ENCODE measurements around the gene HOXD4.

Gene HOXD4

GRCh38 chr2:176158186-176158591 is 6.8 kb downstream of the HOXD4 start:
- Histone ChIP-seq H3K9me3 (ENCODE audit: control insufficient read depth, low read depth, low read length) (peaks cover 3% of the 10 kb centered on the region), H3K27me3 (ENCODE audit: control insufficient read depth, insufficient read depth, low read length) (peaks cover 100% of the 10 kb centered on the region), H3K27ac (ENCODE audit: low read length) (no peak overlapping the region), H3K4me3 (ENCODE audit: low read length) (no peak overlapping the region), H3K36me3 (ENCODE audit: control insufficient read depth, low read depth, low read length) (no peaks in the 10 kb centered on the region), H3K9ac (ENCODE audit: low read length) (no peak overlapping the region), H3K4me1 (ENCODE audit: control insufficient read depth, low read depth, low read length) (peaks cover 7% of the 10 kb centered on the region)

GRCh38 chr2:176158855-176159662 is 7.7 kb downstream of the HOXD4 start:
- Histone ChIP-seq H3K27ac (ENCODE audit: low read length) (no peak overlapping the region), H3K9ac (ENCODE audit: low read length) (no peak overlapping the region), H3K9me3 (ENCODE audit: control insufficient read depth, low read depth, low read length) (peaks cover 3% of the 10 kb centered on the region), H3K4me1 (ENCODE audit: control insufficient read depth, low read depth, low read length) (peaks cover 7% of the 10 kb centered on the region), H3K36me3 (ENCODE audit: control insufficient read depth, low read depth, low read length) (no peaks in the 10 kb centered on the region), H3K27me3 (ENCODE audit: control insufficient read depth, insufficient read depth, low read length) (peaks cover 100% of the 10 kb centered on the region), H3K4me3 (ENCODE audit: low read length) (no peak overlapping the region)

GRCh38 chr2:176159663-176160250 is 8.4 kb downstream of the HOXD4 start:
- H3K27me3 ChIP-seq (ENCODE audit: control insufficient read depth, insufficient read depth, low read length) = peaks cover 100% of the 10 kb centered on the region
- H3K9me3 ChIP-seq (ENCODE audit: control insufficient read depth, low read depth, low read length) = peaks cover under 1% of the 10 kb centered on the region
- H3K4me1 ChIP-seq (ENCODE audit: control insufficient read depth, low read depth, low read length) = peaks cover 7% of the 10 kb centered on the region
- no peak overlapping the region for H3K4me3 ChIP-seq (ENCODE audit: low read length)
- H3K9ac ChIP-seq (ENCODE audit: low read length) = no peak overlapping the region
- H3K36me3 ChIP-seq (ENCODE audit: control insufficient read depth, low read depth, low read length) = no peaks in the 10 kb centered on the region
- no peak overlapping the region for H3K27ac ChIP-seq (ENCODE audit: low read length)

- Histone ChIP-seq H3K36me3 (ENCODE audit: control insufficient read depth, low read depth, low read length) (no peaks in the 10 kb centered on the region), H3K9ac (ENCODE audit: low read length) (no peak overlapping the region), H3K9me3 (ENCODE audit: control insufficient read depth, low read depth, low read length) (no peaks in the 10 kb centered on the region), H3K27me3 (ENCODE audit: control insufficient read depth, insufficient read depth, low read length) (peaks cover 100% of the 10 kb centered on the region), H3K4me3 (ENCODE audit: low read length) (no peak overlapping the region), H3K27ac (ENCODE audit: low read length) (no peak overlapping the region), H3K4me1 (ENCODE audit: control insufficient read depth, low read depth, low read length) (peaks cover 8% of the 10 kb centered on the region)
Measured at GRCh38 chr2:176160251-176160985, 9.1 kb downstream of the HOXD4 start.

- Histone ChIP-seq H3K9ac (ENCODE audit: low read length) (no peak overlapping the region), H3K9me3 (ENCODE audit: control insufficient read depth, low read depth, low read length) (no peaks in the 10 kb centered on the region), H3K4me3 (ENCODE audit: low read length) (no peak overlapping the region), H3K27ac (ENCODE audit: low read length) (no peak overlapping the region), H3K4me1 (ENCODE audit: control insufficient read depth, low read depth, low read length) (peaks cover 5% of the 10 kb centered on the region), H3K27me3 (ENCODE audit: control insufficient read depth, insufficient read depth, low read length) (peaks cover 100% of the 10 kb centered on the region), H3K36me3 (ENCODE audit: control insufficient read depth, low read depth, low read length) (no peaks in the 10 kb centered on the region)
Measured at GRCh38 chr2:176160986-176161824, 9.9 kb downstream of the HOXD4 start.

GRCh38 chr2:176161825-176162626 is 10.7 kb downstream of the HOXD4 start:
- peaks cover 5% of the 10 kb centered on the region for H3K4me1 ChIP-seq (ENCODE audit: control insufficient read depth, low read depth, low read length)

GRCh38 chr2:176162911-176163671 is 11.7 kb downstream of the HOXD4 start:
- no peak overlapping the region for H3K4me3 ChIP-seq (ENCODE audit: low read length)
- H3K27ac ChIP-seq (ENCODE audit: low read length) = no peak overlapping the region
- peaks cover 100% of the 10 kb centered on the region for H3K27me3 ChIP-seq (ENCODE audit: control insufficient read depth, insufficient read depth, low read length)
- no peak overlapping the region for H3K9ac ChIP-seq (ENCODE audit: low read length)
- H3K4me1 ChIP-seq (ENCODE audit: control insufficient read depth, low read depth, low read length) = peaks cover 5% of the 10 kb centered on the region
- H3K36me3 ChIP-seq (ENCODE audit: control insufficient read depth, low read depth, low read length) = no peaks in the 10 kb centered on the region
- no peaks in the 10 kb centered on the region for H3K9me3 ChIP-seq (ENCODE audit: control insufficient read depth, low read depth, low read length)

More at GRCh38 chr2:176161825-176162626, 10.7 kb downstream of the HOXD4 start:
- peaks cover 100% of the 10 kb centered on the region for H3K27me3 ChIP-seq (ENCODE audit: control insufficient read depth, insufficient read depth, low read length)
- no peak overlapping the region for H3K4me3 ChIP-seq (ENCODE audit: low read length)
- H3K9me3 ChIP-seq (ENCODE audit: control insufficient read depth, low read depth, low read length) = no peaks in the 10 kb centered on the region
- no peak overlapping the region for H3K27ac ChIP-seq (ENCODE audit: low read length)
- no peak overlapping the region for H3K9ac ChIP-seq (ENCODE audit: low read length)
- H3K36me3 ChIP-seq (ENCODE audit: control insufficient read depth, low read depth, low read length) = no peaks in the 10 kb centered on the region

GRCh38 chr2:176163672-176164056 is 12.3 kb downstream of the HOXD4 start:
- Histone ChIP-seq H3K27ac (ENCODE audit: low read length) (no peak overlapping the region), H3K9ac (ENCODE audit: low read length) (no peak overlapping the region), H3K4me3 (ENCODE audit: low read length) (no peak overlapping the region), H3K9me3 (ENCODE audit: control insufficient read depth, low read depth, low read length) (no peaks in the 10 kb centered on the region), H3K27me3 (ENCODE audit: control insufficient read depth, insufficient read depth, low read length) (peaks cover 100% of the 10 kb centered on the region), H3K36me3 (ENCODE audit: control insufficient read depth, low read depth, low read length) (no peaks in the 10 kb centered on the region), H3K4me1 (ENCODE audit: control insufficient read depth, low read depth, low read length) (peaks cover 5% of the 10 kb centered on the region)

- H3K4me3 ChIP-seq (ENCODE audit: low read length) = no peak overlapping the region
Measured at GRCh38 chr2:176164201-176164600, 12.9 kb downstream of the HOXD4 start.

More at GRCh38 chr2:176164201-176164600, 12.9 kb downstream of the HOXD4 start:
- H3K27ac ChIP-seq (ENCODE audit: low read length) = no peak overlapping the region
- peaks cover 5% of the 10 kb centered on the region for H3K4me1 ChIP-seq (ENCODE audit: control insufficient read depth, low read depth, low read length)
- no peak overlapping the region for H3K9ac ChIP-seq (ENCODE audit: low read length)
- no peaks in the 10 kb centered on the region for H3K36me3 ChIP-seq (ENCODE audit: control insufficient read depth, low read depth, low read length)
- no peaks in the 10 kb centered on the region for H3K9me3 ChIP-seq (ENCODE audit: control insufficient read depth, low read depth, low read length)
- peaks cover 100% of the 10 kb centered on the region for H3K27me3 ChIP-seq (ENCODE audit: control insufficient read depth, insufficient read depth, low read length)

All from iPS-18a (cell line).